Natural killer cell treated with Interleukin-12 subunit alpha and Interleukin-12 subunit beta and Interleukin-15 and Interleukin-18, amount 100 ng/mL, for 72 hours (primary cell): Measurements from ENCODE around the gene ARHGAP26. TPM values are rescaled to one million over a fixed set of nuclear protein-coding genes. Genes with fewer than 3 reads are reported as not detected.
"Not testable (repeated sequence)": the region's sequence is repeated elsewhere in the genome, so short reads cannot be mapped to it uniquely, and the experiment has no call there.

Experiments used
- ATAC-seq, 2 donors: fragments of 150-1000 bp; cut with Tn5 transposase in 1 of 2; sonication (Bioruptor Pico), chemical (Tn5 transposase) in 1 of 2; 2 replicates each; pipeline ENCODE4 v1.10.0; 2021
- DNase-seq: peaks from one replicate; pipeline ENCODE4 v3.0.0; 2022; ENCODE audit warnings: low spot score
- H3K27ac Mint-ChIP-seq, 2 donors: 1 replicate in 1 of 2; 2 replicates in 1 of 2; pipeline ENCODE4 v1.8.0; 2022; ENCODE audit warnings: mixed read lengths in 2 of 2, mild to moderate bottlenecking in 1 of 2, moderate library complexity in 1 of 2
- H3K27me3 Mint-ChIP-seq, 2 donors: 1 replicate in 1 of 2; 2 replicates in 1 of 2; pipeline ENCODE4 v1.8.0; 2022; ENCODE audit warnings: mixed read lengths in 2 of 2
- H3K36me3 Mint-ChIP-seq: one replicate; pipeline ENCODE4 v1.8.0; 2022; ENCODE audit warnings: mixed read lengths
- H3K4me1 Mint-ChIP-seq, 2 donors: 1 replicate in 1 of 2; 2 replicates in 1 of 2; pipeline ENCODE4 v1.8.0; 2022; ENCODE audit warnings: low read depth in 2 of 2, mixed read lengths in 2 of 2, mild to moderate bottlenecking in 1 of 2
- H3K4me3 Mint-ChIP-seq: one replicate; pipeline ENCODE4 v1.8.0; 2022; ENCODE audit warnings: mixed read lengths
- H3K9me3 Mint-ChIP-seq: 2 replicates; pipeline ENCODE4 v1.8.0; 2022; ENCODE audit warnings: mixed read lengths
- total RNA-seq, 2 donors: library from RNA; stranded (reverse); gene quantifications; one replicate each; pipeline ENCODE4 v1.2.3, GENCODE V29; 2022

ARHGAP26 gene
- total RNA-seq, 2 donors from 2014 or later = 109 to 110 TPM

DNA sequence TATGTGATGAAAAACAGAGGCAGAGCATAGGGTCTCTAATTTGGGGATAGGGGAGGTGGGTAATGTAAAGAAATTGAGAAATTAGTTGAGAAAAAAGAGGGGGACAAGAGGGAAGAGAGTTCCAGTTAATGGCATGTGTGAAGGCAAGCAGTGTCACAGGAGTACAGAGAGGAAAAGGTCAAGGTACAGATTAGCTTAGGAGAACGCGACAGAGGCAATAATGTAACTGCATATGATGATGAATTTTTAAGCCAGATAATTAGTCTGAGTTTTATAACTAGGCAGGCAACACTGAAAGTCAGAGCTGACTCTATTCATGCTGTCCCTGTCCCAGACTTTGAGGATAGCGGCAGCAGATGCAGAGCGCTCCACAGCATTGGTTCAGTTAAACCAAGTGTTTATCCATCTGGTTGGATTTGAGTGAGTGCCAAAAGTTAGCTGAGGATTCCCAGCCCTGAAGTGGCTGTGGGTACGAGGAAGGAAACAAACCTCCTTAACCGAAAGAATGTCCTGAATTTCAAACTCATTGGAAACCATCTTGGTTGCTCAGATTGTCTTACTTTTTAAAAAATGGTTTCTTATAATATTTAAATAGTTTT lies 315.2 kb downstream of the ARHGAP26 start:
- DNase-seq (no peak), ATAC-seq (no peak)
- H3K4me1 Mint-ChIP-seq = peaks cover 16 to 30% of the 10 kb centered on the region in 2 donors
- peaks cover 21% of the 10 kb centered on the region for H3K36me3 Mint-ChIP-seq
- H3K9me3 Mint-ChIP-seq = no peaks in the 10 kb centered on the region
- H3K27ac Mint-ChIP-seq = no peak overlapping the region
- no peak overlapping the region for H3K4me3 Mint-ChIP-seq
- no peaks in the 10 kb centered on the region for H3K27me3 Mint-ChIP-seq

DNA sequence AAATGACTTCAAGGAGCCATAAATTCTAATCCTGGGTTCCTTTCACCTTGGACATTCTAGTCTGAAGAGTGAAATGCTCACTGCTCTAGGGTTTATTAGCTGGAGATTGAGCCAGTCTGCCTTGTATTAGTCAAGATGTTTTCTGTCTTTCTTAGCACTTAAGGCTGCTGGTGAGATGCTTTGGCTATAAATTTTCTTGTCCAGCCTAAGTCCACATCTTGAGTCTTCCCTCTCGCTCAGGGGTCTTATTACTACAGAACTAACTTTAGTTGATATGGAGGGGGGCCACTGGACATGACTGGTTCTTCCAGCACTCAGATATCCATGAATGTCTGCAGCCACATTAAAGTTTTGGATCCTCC lies 316.4 kb downstream of the ARHGAP26 start:
- no peaks in the 10 kb centered on the region for H3K9me3 Mint-ChIP-seq
- H3K27me3 Mint-ChIP-seq = no peaks in the 10 kb centered on the region
- no peak overlapping the region for H3K4me3 Mint-ChIP-seq
- peaks cover 12 to 23% of the 10 kb centered on the region in 2 donors for H3K4me1 Mint-ChIP-seq
- no peak for DNase-seq
- ATAC-seq = no peak
- H3K36me3 Mint-ChIP-seq = peaks cover 21% of the 10 kb centered on the region
- H3K27ac Mint-ChIP-seq = no peak overlapping the region

DNA sequence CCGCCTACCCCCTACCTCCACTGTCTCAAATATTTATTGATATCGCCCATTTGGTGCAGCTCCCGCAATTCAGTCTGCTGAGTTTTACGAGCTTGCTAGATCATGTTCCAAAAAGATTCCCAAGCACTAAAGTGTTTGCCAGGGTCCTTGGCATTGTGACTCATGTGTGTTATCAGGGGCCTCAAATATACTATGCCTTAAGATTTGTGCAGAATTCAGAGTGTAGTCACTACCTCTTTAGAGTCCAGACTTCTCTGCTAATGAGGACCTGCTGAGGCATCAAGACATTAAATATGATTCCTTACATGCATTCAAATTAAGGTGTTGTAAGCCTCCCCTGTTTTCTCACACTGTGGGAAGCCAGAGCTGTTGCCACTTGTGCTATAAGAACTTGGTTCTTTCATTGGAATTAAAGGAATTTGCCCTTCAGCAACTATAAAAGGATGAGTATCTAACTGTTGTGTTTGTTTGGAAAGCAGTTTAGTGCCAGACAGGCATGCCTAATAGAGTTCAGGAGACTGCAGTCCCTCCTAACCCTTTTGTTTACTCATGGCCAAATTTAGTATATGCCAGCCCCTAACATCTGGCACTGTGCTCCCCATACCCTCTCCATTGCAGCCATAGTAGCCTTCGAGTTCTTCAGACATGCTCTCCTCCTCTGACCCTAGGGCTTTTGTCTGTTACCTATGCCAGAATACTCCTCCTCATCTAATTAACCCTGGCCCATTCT lies 316.9 kb downstream of the ARHGAP26 start:
- no peak overlapping the region for H3K4me3 Mint-ChIP-seq
- peaks cover 12 to 21% of the 10 kb centered on the region in 2 donors for H3K4me1 Mint-ChIP-seq
- no peak for ATAC-seq
- peaks cover 21% of the 10 kb centered on the region for H3K36me3 Mint-ChIP-seq
- H3K27ac Mint-ChIP-seq = peak overlapping the region in 1 of 2 donors; percentile 18
- H3K27me3 Mint-ChIP-seq = no peaks in the 10 kb centered on the region
- DNase-seq = no peak
- H3K9me3 Mint-ChIP-seq = no peaks in the 10 kb centered on the region

DNA sequence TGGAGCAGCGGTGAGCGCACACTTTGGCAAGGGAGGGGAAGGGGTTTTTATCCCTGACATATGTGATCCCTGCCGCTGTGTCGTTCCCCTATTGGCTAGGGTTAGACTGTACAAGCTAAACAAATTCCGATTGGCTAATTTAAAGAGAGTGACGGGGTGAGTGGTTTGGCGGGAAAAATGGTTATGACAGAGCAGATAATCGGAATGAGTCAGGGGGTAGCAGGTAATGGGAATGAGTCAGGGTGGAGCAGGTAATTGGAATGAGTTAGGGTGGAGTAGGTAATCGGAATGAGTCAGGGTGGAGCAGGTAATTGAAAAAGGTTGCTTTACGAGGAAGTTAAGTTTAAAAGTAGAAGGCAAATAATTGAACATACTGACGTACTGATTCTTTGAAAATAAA lies 318.5 kb downstream of the ARHGAP26 start:
- not testable (repeated sequence) for H3K4me3 Mint-ChIP-seq, H3K27me3 Mint-ChIP-seq, H3K9me3 Mint-ChIP-seq, ATAC-seq, DNase-seq
- Mint-ChIP-seq H3K36me3 (peaks cover 21% of the 10 kb centered on the region), H3K4me1 (peaks cover 18 to 22% of the 10 kb centered on the region in 2 donors), H3K27ac (peak overlapping the region in 1 of 2 donors; percentile 21)

DNA sequence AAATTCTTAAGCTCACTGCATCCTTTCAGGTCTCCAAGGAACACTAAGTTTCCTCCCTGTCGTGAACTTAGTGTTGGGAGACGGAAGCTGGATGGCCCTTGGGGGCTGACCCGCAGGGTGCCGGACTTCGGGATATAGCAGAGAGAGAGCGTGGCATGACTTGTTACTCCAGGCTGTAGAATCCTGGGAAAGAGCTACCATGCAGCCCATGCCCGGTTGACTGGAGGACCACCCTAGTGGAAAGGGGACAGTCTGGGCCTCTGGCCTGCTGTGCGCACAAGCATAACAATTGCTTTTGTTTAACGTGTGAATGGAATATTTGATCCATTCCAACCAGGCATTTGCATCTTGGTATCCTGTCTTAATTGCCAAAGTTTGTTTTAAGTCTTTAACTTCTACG lies 319.9 kb downstream of the ARHGAP26 start:
- not testable (repeated sequence) for H3K4me3 Mint-ChIP-seq, H3K27me3 Mint-ChIP-seq, H3K9me3 Mint-ChIP-seq, ATAC-seq, DNase-seq
- H3K36me3 Mint-ChIP-seq = peaks cover 21% of the 10 kb centered on the region
- peak overlapping the region; percentile 21 to 24 for H3K27ac Mint-ChIP-seq
- peaks cover 26 to 33% of the 10 kb centered on the region in 2 donors for H3K4me1 Mint-ChIP-seq

DNA sequence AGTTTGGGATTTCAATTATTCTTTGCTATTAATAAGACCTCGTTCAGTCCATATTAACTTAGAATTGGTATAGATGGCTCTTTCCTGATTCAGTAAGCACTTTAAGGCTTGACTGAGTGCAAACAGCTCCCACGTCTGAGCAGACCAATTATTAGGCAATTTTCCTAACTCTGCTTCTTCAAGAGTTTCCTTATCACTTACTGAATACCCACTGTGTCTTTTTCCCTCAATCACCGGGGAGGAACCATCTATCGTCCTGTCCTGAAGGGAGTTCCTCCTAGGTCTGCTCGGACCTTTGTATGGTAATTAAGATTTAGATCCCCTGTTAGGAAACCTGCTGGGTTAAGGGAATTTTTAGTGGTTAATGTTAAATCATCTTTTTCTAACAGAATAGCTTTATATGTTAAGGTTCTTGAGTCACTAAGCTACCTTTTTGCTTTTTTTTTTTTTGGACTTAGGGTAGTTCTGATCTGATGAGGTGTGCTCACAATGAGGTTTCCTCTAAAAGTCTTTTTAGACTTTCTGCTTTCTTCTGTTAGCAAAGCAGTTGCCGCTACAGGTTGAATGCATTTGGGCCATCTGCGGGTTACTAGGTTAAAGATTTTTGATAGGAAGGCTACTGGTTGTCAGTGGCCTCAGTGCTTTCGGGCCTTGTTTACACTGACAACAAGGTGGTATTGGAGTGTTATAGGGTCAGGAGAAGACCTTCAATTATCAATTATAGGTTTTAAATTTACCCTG lies 322.7 kb downstream of the ARHGAP26 start:
- Mint-ChIP-seq H3K27ac (peak overlapping the region; percentile 35 to 83), H3K4me1 (peaks cover 23 to 30% of the 10 kb centered on the region in 2 donors), H3K36me3 (peaks cover 21% of the 10 kb centered on the region), H3K4me3 (peak overlapping the region; percentile 10)
- not testable (repeated sequence) for DNase-seq, H3K27me3 Mint-ChIP-seq, ATAC-seq, H3K9me3 Mint-ChIP-seq

DNA sequence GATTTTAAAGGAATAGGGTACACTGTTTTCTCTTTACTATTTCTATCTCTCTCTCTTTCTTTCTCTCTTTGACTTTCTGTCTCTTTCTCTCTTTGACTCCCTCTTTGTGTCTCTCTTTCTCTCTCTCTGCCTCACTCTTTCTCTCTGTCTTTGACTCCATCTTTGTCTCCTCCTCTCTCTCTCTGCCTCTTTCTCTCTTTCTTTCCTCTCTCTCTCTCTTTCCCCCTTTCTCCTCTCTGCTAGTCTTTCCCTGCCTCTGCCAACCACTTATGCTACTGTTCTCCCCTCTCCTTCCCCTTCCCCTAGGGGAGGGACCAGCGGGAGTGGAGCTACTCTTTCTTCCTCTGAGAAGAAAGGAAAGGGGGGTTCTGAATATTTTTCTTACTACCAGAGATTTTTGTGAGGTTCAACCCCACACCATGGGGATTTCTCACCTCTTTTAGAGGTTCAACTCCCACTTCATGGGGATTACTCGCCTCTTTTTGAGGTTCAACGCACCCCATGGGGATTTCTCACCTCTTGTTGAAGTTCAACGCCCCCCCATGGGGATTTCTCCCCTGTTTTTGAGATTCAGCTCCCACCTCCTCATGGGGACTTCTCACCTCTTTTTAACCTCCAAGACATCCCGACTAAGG lies 323.4 kb downstream of the ARHGAP26 start:
- peaks cover 23 to 30% of the 10 kb centered on the region in 2 donors for H3K4me1 Mint-ChIP-seq
- peaks cover 15% of the 10 kb centered on the region for H3K36me3 Mint-ChIP-seq
- peak overlapping the region; percentile 68 for H3K4me3 Mint-ChIP-seq
- peak overlapping the region; percentile 35 to 83 for H3K27ac Mint-ChIP-seq
- no peak for DNase-seq
- no peaks in the 10 kb centered on the region for H3K27me3 Mint-ChIP-seq
- ATAC-seq = no peak
- no peaks in the 10 kb centered on the region for H3K9me3 Mint-ChIP-seq

DNA sequence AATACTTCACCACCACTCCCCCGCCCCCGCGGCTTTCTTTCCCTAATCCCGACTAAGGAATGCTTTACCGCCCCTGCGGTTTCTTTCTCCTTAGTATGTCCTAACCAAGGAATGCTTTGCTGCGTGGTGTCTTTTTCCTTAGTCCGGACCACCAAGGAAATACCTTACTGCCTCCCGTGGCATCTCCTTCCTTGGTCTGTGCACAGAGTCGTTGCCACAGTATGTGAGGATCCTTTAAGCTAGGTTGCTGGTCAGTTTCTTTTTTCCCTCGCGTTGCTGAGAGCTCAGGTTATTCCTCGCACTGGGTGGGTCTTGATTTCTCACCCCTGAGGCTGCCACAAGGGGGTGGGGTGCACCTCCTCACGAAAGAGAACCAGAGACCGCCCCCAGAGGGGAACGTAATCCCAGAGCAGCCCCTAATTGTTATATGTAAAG lies 323.9 kb downstream of the ARHGAP26 start:
- Mint-ChIP-seq H3K4me3 (peak overlapping the region; percentile 68), H3K9me3 (no peaks in the 10 kb centered on the region), H3K27ac (peak overlapping the region; percentile 35 to 83), H3K27me3 (no peaks in the 10 kb centered on the region), H3K36me3 (peaks cover 9% of the 10 kb centered on the region), H3K4me1 (peaks cover 20 to 30% of the 10 kb centered on the region in 2 donors)
- ATAC-seq = no peak
- DNase-seq = no peak

DNA sequence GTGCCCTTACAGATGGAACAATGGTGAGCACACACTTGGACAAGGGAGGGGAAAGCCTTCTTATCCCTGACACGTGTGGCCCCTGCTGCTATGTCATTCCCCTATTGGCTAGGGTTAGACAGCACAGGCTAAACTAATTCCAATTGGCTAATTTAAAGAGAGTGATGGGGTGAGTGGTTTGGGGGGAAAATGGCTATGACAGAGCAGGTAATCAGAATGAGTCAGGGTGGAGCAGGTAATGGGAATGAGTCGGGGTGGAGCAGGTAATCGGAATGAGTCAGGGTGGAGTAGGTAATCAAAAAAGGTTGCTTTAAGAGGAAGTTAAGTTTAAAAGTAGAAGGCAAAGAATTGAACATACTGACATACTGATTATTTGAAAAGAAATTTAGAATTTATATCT lies 324.4 kb downstream of the ARHGAP26 start:
- not testable (repeated sequence) for ATAC-seq, H3K27me3 Mint-ChIP-seq
- H3K4me3 Mint-ChIP-seq = peak overlapping the region; percentile 68

DNA sequence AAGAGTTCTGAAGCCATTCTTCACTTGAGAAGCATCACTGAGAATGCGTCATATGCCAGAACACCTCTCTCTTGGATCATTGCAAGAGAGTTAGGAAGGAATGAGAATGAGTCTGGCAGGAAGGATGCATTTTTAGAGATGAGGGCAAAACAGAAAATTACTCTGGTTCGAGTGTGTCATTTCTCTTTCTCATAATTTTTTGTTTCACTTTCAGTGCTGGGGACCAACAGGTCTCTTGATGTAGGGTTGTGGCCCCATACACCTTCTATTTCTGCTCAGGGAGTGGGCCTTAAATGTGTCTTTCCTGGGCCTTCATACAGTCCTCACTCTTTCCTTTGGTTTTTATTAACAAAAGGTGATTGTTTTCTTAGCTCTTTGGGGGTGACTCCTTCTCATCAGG lies 330.9 kb downstream of the ARHGAP26 start:
- Mint-ChIP-seq H3K9me3 (no peaks in the 10 kb centered on the region), H3K27me3 (no peaks in the 10 kb centered on the region), H3K36me3 (peaks cover 9% of the 10 kb centered on the region), H3K4me1 (peaks cover 33 to 38% of the 10 kb centered on the region in 2 donors), H3K27ac (peak overlapping the region; percentile 88 to 89), H3K4me3 (peak overlapping the region; percentile 65)
- DNase-seq = no peak
- peak; percentile 79 to 86 for ATAC-seq

More for the DNA sequence above, 324.4 kb downstream of the ARHGAP26 start:
- not testable (repeated sequence) for H3K9me3 Mint-ChIP-seq, DNase-seq, H3K36me3 Mint-ChIP-seq
- Mint-ChIP-seq H3K4me1 (peaks cover 20 to 30% of the 10 kb centered on the region in 2 donors), H3K27ac (peak overlapping the region; percentile 35 to 83)

DNA sequence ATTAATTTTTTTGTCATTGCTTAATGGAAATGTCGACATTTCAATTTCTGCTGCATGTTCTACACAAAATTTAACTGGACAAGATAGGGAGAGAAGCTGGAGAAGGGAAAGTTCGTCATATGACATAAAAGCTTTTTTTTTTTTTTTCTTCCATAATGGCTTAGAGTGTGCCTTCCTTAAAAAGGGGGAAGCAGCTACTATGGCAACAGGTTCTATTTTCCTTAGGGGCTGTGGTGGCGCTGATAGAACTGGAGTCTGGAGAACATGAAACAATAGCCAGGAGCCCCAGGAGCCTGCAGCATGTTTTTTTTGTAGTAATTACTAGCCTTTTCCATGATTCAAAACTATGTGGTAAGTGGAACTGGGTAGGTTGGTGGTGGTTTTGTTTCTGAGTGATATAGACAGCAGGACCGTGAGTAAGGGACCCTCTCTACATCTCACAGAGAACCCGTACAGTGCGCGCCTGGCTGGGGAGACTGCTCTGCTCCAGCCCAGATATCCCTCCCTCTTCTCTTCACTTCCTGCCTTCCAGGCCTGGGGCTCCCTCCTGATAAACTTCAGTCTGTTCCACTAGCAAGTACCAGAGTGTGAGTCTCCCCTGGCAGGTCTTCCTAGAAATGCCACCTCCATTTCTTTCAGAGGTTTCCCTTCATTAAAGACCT lies 331.7 kb downstream of the ARHGAP26 start:
- H3K4me1 Mint-ChIP-seq = peaks cover 37 to 41% of the 10 kb centered on the region in 2 donors
- ATAC-seq (peak in 1 of 2 donors; percentile 68), DNase-seq (no peak)
- no peaks in the 10 kb centered on the region for H3K9me3 Mint-ChIP-seq
- H3K27me3 Mint-ChIP-seq = no peaks in the 10 kb centered on the region
- peak overlapping the region; percentile 88 to 89 for H3K27ac Mint-ChIP-seq
- H3K4me3 Mint-ChIP-seq = peak overlapping the region; percentile 65
- H3K36me3 Mint-ChIP-seq = peaks cover 9% of the 10 kb centered on the region

DNA sequence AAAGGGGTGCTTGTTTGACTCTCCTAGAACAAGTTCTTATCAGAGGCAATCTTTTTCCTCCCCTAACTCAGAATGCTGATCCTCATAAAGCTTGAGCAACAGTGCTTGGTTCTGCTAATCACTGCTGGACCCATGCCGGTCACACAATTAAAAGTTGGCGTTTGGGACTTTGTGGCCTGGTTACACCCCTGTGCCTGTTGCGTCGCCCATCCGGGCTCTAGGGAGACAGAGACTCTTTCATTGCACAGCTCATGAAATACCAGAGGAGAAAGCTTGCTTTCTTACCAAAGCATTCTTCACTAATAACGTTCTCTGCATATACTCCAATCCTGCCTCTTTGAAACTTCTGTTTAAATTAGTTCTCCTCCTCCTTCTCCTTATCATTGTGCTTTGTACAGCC lies 332.2 kb downstream of the ARHGAP26 start:
- H3K27ac Mint-ChIP-seq = peak overlapping the region; percentile 88 to 89
- H3K36me3 Mint-ChIP-seq = peaks cover 9% of the 10 kb centered on the region
- H3K27me3 Mint-ChIP-seq = no peaks in the 10 kb centered on the region
- peak overlapping the region; percentile 65 for H3K4me3 Mint-ChIP-seq
- ATAC-seq = no peak
- no peaks in the 10 kb centered on the region for H3K9me3 Mint-ChIP-seq
- DNase-seq = no peak
- peaks cover 41 to 47% of the 10 kb centered on the region in 2 donors for H3K4me1 Mint-ChIP-seq
